NCI-H1417 treated with DMSO at 0.1 percent for 48 hours (cell line): ENCODE measurements around the gene SLC44A1.

Experiments
- DNase-seq: peaks from one replicate; lab custom pipeline; 2025; lab: John Stamatoyannopoulos, UW

Gene SLC44A1

DNA sequence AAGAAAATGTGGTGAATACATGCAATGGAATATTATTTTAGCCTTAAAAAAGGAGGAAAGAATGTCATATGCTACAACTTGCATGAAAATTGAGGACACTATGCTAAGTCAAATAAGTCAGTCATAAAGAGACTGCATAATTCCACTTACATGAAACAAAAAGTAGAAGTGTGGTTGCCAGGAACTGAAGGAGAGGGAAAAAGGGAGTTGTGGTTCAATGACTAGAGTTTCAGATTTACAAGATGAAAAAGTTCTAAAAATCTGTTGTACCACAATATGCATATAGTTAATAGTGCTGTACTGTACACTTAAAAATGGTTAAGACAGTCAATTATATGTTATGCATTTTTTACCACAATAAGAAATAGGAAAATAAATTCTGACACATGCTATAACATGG, 95.4 kb downstream of the SLC44A1 start:
- DNase-seq, result no peak

DNA sequence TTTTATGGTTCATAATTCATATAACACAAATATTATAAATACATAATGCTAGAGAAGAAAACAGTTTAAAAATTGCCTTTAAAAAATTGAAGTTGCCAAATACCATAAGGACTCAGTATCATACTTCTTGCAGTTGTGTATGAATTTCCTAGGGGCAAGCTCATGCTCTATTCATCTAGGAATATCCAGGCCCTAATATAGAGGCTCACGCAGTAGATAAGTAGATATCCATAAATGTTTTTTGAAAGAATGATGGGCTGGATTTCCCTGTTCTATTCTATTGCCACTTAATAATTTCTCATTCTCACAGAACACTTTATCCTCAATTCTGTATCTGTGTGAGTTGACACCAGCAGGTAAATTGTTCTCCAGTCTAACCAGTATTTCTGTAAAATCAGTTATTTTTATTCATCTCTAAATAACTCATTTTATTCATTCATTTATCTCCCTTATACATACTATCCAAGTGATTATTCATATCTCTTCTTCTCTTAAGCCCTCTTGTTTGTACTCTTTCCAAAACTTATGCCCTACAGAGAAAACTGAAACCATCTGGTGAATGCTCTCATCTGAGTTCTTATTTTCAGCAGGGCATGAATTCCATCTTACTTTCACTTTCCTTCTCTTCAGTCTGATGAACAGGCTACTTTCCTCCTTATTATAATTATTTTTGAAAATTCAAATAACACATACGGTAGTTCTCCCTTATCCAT, 97.1 kb downstream of the SLC44A1 start:
- no peak for DNase-seq

DNA sequence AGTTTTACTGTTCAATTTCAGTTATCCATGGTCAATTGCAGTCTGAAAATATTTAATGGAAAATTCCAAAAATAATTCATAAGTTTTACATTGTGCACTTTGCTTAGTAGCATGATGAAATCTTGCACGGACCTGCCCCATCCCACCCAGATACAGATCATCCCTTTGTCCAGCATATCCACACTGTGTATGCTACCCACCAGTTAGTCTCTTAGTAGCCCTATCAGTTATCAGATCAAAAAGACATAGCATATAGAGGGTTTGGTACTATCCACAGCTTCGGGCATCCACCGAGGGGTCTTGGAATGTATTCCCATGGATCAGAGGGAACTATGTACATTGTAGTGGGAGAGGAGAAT, 97.7 kb downstream of the SLC44A1 start:
- DNase-seq, result no peak

DNA sequence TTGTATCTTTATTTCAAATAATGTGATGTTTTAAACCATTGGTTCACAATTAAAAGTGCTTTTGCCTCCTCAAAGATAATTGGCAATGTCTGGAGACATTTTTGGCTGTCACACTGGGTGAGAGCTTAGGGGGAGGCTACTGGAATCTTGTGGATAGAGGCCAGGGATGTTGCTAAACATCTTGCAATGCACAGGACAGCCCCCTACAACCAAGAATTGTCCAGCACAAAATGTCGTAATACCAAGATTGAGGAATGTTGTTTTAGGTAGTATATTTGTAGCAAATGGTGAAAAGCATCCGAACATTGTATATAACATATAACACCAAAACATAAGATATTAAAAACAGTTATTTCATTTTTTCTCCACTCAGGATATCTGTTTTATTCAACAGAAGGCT, 99.8 kb downstream of the SLC44A1 start:
- no peak for DNase-seq

DNA sequence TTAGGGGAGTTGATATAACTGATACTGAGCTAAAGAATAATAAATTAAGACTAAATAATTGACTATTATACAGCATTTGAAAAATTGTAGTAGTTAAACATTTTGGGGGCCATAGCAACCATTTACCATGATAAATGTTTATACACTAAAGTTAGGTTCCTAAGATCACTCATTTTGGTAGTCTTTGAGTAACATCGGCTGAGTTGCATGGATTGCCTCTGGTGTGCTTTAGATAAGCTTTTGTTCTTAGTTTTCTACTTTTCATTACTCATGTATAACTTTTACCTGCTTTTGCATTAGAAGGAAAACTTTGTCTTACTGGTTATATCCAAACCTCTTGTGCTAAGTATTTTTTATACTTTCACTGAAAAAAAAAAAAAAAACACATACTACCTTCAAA, 101.2 kb downstream of the SLC44A1 start:
- DNase-seq, result no peak

DNA sequence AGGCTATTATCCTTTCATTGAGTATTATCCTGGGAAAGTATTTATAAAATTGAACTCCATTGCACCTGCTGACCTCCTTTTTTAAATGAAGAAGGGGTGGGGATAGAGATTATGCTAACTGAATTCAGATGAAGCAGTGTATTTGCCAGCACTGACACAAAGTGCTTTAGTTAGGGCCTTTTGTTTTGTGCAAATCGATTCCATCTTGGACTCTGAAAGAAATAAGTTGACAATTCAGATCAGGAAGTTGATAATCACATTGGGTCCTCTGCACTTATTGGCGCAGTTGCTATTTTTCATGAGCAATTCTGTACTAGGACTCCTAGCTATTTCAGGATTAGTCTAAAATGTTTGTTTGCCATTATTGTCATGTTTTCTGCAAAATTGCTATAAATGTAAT, 101.8 kb downstream of the SLC44A1 start:
- DNase-seq, result no peak

DNA sequence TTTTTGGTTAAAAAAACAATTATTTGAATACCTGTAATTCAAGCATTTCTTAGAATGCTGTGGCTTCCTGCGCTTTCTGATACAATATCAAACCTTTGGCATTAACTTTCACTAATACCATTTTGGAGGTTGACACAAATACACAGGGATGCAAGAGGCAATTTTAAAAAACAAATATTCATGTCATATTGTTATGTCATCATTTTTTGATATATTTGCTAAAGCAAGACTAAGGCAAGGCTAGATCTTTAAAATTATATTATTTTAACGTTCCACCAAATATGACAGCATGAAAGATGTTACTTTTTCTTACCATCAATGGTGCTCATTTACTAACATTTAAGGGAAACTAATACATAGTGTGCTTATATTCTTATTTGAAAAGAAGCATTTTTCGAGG, 110.0 kb downstream of the SLC44A1 start:
- DNase-seq, result no peak

DNA sequence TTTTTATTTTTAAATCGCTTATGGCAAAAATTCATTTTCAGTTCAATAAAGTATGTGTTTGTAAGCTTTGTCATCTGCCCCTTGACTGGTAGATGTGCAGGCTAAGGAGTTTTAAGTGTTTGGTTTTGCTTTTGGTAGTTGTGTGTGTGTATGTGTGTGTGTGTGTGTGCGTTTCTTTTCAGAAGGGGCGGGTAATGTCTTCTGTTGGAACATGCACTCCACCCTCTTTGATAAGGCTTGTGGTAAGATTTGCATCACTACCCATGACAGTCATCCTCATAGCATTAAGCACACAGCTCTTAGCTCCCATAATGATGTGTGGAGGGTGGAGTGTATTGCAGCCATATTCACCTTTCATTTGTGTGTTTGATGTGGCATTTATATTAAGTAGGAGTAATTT, 111.3 kb downstream of the SLC44A1 start:
- no peak for DNase-seq

DNA sequence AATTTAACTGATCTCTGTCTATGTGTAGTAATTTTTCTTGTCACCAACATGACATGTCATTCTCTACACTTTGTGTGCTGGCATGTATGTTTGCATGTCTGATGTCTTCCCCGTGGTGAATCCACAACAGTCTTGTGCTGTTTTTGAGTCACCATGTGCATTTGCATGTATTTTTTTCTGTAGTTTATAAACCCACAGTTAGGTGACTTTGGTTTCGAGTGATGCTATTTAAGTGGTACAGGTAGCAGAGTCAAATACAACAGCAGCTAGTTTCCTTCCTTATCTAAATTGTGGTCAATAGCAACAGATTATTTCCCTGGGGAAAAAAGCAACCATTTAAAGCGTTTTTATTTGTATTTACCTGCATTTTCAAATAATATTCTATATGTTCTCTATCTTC, 113.5 kb downstream of the SLC44A1 start:
- no peak for DNase-seq

DNA sequence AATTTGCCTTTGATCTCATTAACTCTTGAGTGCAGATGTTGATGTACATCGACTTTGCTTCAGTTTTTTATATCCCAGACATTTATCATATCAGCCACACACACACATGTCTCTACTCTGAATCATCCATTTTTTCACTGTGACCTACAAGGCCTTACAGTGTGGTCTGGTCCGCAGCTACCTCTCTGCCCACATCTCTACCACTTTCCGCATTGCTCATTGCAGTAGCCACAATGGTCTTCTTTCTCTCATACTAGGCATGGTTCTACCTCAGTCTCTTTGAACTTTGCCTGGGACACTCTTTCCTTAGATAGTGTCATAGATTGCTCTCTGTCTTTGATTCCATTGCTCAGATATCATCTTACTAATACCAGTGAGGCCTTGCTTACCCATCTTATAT, 115.4 kb downstream of the SLC44A1 start:
- DNase-seq, result no peak

DNA sequence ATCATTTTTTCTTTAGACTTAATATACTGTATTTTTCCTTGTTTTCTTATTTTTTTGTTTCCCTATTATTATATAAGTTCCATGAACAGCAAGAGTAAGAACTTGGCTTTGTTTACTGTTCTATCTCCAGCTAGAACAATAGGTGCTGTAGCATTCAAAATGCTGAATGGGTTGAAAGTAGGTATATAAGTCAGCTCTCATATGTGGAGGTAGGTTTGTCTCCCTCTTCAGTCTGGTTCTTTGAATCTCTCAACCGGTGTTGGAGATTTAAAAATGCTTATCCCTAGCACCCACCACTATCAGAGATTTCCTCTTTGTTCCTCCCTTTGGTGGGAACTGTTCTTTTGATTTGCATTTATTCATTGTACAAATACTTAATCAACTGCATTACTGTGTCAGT, 115.9 kb downstream of the SLC44A1 start:
- DNase-seq, result no peak

DNA sequence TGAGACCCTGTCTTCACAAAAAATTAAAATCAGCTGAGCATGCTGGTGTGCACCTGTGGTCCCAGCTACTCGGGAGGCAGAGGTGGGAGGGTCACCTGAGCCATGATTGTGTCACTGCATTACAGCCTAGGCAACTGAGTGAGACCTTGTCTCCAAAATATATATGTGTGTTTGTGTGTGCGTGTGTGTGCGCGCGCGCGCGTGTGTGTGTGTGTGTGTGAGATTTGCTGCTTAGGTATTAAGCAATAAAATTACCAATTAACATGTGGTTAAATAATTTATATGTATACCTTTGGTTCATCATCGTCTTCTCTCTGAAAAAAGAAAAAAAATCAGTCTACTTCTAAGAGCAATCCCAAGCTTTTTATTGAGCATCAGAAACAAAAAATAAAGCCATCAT, 117.4 kb downstream of the SLC44A1 start:
- no peak for DNase-seq

DNA sequence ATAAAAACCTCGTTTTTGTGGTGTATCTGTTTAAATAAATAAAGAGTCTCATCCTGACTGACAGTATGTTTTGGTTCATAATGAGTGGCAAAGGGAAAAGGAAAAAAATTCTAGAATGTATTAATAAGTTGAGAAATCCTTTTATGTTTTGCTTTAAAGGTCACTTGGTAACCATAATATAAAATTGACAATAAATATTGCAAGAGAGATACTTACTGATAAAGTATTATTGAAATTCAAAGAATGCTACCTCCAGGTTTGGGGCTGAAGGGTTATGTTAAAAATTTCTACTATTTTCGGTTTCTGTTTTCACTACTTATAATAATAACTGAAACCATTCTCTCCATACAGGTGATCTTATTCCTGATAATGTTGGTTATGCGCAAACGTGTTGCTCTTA, 118.0 kb downstream of the SLC44A1 start:
- DNase-seq, result no peak

DNA sequence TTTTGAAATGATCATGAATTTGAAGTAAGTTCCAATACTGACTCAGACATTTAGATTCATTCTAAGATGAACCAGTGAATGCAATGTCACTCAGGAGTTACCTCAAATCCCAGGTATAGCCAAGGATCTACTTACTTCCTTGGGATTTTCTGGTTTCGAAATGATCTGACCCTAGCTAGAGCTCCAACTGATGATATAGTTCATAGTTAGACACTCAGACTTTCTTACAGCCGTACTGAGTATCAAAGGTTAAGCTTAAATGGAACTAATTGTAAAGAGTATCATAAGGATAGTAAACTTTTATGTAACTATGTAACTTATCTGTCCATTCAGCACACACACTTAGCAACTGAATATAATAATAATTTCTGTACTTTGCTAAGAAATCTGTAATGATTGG, 119.4 kb downstream of the SLC44A1 start:
- DNase-seq, result no peak

DNA sequence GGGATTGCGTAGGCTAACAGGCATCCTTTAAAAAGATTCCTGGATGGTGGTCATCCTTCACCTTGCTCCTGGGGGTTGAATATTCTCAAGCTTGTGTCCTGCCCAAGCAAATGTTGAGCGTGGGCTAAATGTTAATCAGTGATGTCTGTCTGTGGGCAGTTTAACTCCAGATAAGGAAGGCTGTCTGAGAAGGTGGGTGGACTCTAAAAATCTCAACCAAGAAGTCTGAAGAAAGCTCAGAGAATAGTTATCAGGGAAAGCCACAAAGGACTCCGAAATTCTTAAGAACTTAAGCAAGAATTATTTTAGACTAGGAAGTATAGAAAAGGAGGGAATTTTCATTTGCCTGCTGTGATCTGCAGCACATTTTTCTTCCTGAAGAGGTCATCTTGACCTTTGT, 125.5 kb downstream of the SLC44A1 start:
- DNase-seq, result no peak

DNA sequence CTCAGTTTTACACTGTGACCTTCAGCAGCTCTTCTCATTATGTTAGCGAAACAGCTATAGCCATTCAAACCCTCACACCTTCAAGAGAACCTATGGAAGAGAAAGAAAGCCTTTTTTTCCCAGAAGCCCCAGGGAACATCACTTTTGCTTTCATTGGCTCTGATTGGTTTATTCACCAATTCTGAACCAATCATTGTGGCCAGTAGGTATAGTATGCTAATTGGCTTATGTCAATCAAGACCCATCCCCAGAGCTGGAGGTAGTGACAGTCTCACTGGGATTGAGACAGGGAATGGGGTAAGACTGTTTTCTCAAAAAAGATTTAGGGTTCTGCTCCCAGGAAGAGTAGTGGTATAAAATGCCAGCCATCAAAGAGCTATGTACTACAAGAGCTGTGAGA, 129.3 kb downstream of the SLC44A1 start:
- no peak for DNase-seq

DNA sequence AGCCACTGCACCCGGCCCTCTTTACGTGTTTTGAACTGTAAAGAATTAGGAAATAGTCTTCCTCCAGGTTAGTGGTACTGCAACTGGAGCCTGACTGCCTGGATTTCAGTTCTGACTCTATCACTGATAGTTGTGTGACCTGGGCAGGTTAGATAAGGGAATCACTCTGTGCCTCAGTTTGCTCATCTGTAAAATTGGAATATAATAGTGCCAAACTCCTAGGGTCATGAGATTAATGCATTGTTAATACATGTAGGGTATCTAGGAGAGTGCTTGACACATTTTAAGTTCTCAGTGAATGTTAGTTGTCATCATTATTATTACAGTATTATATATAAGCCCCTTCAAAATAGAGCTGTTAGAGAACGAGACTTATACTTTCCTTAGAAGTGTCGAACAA, 130.9 kb downstream of the SLC44A1 start:
- DNase-seq, result no peak

DNA sequence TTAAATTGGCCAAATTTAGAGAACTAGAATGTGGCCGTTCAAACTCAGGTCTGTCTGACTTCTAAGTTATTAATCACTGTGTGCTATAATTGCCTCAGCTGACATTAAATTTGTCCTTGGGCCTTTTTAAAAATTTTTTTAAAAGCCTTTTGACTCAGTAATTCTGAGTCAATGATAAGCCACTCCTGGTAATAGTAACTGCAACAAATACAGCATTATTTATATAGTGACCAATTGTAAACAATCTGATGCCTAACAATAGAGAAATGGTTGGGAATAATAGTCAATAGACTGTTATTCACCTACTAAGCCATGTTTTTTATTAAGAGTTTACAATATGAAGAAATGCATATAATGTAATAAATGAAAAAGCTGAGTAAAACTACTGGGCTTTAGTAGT, 132.4 kb downstream of the SLC44A1 start:
- DNase-seq, result no peak

DNA sequence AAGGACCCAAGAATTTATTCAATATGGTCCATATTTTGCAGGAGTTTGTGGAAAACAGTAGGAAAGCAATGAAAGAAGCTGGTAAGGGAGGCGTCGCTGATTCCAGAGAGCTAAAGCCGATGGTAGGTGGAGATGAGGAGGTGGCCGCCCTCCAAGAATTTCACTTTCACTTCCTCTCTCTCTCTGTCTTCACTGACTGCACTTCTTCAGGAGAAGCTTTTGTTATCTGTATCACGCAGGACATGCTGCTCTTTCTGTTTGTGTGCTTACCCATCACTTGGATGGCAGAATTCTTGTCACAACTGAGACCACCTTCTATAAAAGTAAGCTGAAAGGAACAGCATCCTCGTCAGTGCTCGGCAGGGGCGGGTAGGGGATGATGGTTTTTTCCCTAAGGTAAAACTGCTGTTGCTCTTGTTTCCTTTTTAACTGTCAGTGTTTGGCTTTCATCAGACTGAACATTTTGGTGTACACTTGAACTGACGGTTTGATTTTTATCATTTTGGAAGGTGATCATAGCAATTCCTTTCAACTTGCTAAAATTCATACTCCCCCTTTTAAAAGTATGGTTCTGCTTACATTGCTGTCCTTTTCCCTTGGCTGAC, 141.0 kb downstream of the SLC44A1 start:
- no peak for DNase-seq

DNA sequence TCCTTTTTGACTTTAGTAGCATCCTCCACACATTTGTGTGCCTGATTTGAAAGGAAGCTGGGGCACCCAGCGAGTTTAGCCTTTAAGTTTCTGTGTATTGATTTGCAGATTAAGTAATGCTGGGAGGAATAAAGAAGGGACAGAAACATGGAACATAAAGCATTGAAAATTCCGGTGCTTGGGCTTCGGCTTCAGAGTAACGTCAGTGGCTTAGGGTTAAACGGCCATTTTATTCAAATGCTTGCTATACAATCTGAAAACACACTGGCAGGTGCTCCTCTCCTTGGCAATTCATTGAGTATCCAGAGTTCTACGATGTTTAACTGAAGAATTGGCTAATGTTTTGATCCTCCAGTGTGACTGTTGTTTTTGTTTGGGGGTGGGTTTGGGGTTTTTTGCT, 145.3 kb downstream of the SLC44A1 start:
- no peak for DNase-seq

DNA sequence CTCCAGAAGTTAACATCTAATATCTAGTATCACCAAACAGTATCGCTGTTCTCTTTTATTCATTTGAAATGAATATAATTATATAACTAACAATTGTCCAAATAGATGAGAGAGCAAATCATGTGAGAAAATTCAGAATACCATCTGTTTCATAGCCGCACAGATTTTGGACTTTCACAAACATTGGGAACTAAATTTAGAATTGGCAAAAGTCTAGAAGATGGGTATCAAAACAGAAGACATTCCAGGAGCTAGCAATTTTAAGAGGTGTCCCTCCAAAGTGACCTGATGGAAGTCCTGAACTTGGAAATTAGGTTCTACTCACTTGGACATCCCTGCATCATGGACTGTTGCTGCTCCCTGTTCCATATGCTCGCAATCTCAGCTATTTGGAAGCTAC, 146.4 kb downstream of the SLC44A1 start:
- DNase-seq, result no peak

DNA sequence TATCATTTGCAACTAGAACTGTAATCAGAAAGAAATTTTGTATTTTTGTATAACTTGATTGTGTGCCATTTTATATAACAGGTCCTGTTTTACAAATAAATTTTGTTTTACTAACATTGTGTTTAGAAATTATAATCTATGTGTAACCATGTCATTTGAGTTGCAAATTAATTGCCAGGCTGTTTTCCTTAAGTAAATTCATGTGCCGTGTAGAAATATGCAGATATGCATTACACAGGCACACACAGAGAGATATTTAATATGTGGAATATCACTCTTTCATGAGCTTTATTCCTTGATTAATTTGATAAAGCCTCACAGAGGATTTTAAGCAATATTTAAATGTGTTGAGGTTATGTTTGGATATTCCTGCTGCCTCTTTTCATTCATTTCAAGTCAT, 146.8 kb downstream of the SLC44A1 start:
- DNase-seq, result no peak

DNA sequence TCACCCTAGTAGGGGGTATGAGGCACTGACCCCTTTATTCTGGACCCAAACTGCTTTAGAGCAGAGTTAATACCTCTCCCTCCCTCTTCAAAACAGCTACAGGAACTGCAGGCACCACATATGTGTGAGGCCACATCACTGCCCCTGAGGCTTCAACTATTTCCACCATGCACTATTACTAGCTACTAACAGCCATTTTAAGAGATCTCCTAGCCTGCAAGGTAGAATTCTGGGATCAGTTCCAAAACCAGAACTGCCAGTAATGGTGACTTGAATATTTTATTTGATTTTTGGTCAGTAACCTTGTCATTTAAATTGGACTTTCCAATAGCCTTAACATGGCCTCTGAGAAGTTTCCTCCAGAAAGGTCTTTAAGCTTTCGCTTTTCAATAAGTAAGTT, 148.1 kb downstream of the SLC44A1 start:
- DNase-seq, result no peak

DNA sequence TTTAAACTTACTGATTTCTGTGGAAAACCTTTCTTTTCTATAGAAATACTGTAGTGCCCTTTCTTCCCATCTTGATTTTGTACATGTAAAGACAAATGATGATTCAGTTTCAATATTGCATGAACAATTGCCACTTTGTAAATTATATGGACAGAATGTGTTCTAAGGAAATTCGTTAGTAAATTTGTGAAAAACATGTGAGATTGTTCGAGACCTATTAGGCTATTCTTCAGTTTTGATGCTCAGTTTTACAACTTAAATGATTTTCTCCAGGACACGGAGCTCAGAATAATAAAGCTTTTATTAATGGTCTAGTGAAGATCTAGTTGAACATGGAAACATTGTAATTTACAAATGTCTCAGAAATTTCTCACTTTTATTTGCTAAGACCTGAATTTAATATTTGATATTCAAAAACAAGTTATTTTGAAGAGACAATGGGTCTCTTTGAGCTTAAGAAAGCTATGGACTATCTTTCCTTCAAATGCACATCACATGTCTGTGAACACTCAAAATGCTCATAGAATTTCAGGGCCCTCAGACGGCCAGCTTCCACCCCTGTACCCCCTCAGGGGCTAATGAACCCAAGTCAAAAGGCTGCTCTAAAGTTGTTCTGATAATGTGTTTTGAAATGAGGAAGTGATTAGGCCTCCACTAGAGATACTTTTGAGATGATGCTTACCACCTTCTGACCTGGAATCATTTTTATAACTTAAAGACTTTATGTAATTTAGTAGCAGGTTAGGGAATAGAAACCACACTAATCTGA, 149.3 kb downstream of the SLC44A1 start:
- DNase-seq, result no peak
